ENCODE measurements around the gene RFFL.

DNA sequence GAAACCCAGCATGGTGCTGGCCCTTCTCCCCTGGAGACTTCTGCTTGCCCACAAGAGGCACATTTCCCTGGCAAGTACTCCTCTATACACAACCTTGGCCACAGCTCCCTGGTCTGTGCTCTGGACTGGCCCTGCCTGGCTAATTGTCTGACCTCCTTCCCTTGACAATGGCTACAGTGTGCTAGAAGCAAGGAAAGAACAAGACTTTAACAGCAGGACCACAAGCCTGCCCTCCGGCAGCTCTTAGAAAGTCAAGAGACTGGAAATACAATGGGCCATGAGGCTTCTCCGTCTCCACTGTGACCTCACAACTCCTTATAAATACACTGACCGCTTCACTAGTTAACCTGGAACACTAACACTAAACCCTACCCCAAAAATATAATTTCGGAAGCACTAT is 46.5 kb downstream of the RFFL start:
- TF ChIP-seq, protein P1, sequence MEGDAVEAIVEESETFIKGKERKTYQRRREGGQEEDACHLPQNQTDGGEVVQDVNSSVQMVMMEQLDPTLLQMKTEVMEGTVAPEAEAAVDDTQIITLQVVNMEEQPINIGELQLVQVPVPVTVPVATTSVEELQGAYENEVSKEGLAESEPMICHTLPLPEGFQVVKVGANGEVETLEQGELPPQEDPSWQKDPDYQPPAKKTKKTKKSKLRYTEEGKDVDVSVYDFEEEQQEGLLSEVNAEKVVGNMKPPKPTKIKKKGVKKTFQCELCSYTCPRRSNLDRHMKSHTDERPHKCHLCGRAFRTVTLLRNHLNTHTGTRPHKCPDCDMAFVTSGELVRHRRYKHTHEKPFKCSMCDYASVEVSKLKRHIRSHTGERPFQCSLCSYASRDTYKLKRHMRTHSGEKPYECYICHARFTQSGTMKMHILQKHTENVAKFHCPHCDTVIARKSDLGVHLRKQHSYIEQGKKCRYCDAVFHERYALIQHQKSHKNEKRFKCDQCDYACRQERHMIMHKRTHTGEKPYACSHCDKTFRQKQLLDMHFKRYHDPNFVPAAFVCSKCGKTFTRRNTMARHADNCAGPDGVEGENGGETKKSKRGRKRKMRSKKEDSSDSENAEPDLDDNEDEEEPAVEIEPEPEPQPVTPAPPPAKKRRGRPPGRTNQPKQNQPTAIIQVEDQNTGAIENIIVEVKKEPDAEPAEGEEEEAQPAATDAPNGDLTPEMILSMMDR (IDR thresholded peaks at IDR 0.05; ENCODE audit: insufficient read depth, low read depth, low read length), result no peak
- TF ChIP-seq EZH2 (IDR thresholded peaks at IDR 0.05; ENCODE audit: insufficient read depth, low read length), result no peak

Measured in astrocyte (in vitro differentiated cells and primary cell).